Measurements from ENCODE around the gene SLC39A9. TPM values are rescaled to one million over a fixed set of nuclear protein-coding genes. Genes with fewer than 3 reads are reported as not detected.

Gene SLC39A9
- total and polyA plus RNA-seq, 2 experiments from 2014 or later, result 17.7 to 48.1 TPM

DNA sequence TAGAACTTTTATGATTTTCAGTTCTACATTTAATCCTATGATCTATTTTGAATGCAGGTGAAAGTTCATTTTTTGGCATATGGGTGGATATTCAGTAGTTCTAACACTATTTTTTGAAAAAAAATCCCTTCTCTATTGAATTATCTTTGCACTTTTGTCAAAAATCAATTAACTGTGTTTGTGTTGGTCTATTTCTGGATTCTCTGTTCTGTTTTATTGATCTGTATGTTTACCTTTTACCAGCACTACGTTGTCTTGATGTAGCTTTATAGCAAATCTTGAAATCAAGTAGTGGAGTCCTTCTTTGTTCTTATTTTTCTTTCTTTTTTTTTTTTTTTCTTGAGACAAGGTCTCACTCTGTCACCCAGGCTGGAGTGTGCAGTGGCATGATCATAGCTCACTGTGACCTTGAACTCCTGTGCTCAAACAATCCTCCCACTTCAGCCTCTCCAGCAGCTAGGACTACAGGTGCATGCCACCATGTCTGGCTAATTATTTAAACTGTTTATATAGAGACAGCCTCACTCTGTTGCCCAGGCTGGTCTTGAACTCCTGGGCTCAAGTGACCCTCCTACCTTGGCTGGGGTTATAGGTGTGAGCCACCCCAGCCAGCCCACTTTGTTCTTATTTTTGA is 31.9 kb downstream of the SLC39A9 start:
- DNase-seq (ENCODE audit: low spot score) (no peak), ATAC-seq (no peak)
- no peaks in the 10 kb centered on the region for H3K27me3 Mint-ChIP-seq (ENCODE audit: insufficient read depth, low read depth, poor library complexity)
- Histone ChIP-seq H3K9me2 (ENCODE audit: insufficient read depth) (no peaks in the 10 kb centered on the region), H3K4me1 (ENCODE audit: insufficient read depth) (no peaks in the 10 kb centered on the region), H3K79me2 (replicated peaks; ENCODE audit: insufficient read depth) (peaks cover 37% of the 10 kb centered on the region), H3K36me3 (ENCODE audit: insufficient read depth) (0 out of 2 replicates have a peak, but pooled peaks cover 4% of the 10 kb centered on the region), H3K4me3 (no peak overlapping the region), H2AFZ (no peak overlapping the region), H3F3A (replicated peaks; ENCODE audit: low read depth) (no peaks in the 10 kb centered on the region), H3K27ac (ENCODE audit: low read depth) (no peak overlapping the region), H3K27me3 (ENCODE audit: insufficient read depth) (no peaks in the 10 kb centered on the region), H4K20me1 (replicated peaks; ENCODE audit: insufficient read depth) (no peaks in the 10 kb centered on the region; the same call in none of the 2 replicates), H3K4me2 (no peak overlapping the region)
- no peak overlapping the region for H3K27ac Mint-ChIP-seq
- TF ChIP-seq EZH2phosphoT487 (IDR thresholded peaks at IDR 0.05; ENCODE audit: unreplicated experiment), result no peak
- TF ChIP-seq POLR2AphosphoS5 (IDR thresholded peaks at IDR 0.05; ENCODE audit: low read depth), result no peak
- TF ChIP-seq, protein P1, sequence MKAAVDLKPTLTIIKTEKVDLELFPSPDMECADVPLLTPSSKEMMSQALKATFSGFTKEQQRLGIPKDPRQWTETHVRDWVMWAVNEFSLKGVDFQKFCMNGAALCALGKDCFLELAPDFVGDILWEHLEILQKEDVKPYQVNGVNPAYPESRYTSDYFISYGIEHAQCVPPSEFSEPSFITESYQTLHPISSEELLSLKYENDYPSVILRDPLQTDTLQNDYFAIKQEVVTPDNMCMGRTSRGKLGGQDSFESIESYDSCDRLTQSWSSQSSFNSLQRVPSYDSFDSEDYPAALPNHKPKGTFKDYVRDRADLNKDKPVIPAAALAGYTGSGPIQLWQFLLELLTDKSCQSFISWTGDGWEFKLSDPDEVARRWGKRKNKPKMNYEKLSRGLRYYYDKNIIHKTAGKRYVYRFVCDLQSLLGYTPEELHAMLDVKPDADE (IDR thresholded peaks at IDR 0.05), result no peak
- no peak for TF ChIP-seq NANOG (IDR thresholded peaks at IDR 0.05; ENCODE audit: borderline replicate concordance)
- no peak for TF ChIP-seq ZNF114 (CRISPR knock-in tag; IDR thresholded peaks at IDR 0.05)
- no peak for TF ChIP-seq JUNB (IDR thresholded peaks at IDR 0.05; ENCODE audit: unreplicated experiment)
- no peak for TF ChIP-seq CTCF (conservative IDR thresholded peaks at IDR 0.05; ENCODE audit: low read depth in 2 of 2)
- TF ChIP-seq, protein P2, sequence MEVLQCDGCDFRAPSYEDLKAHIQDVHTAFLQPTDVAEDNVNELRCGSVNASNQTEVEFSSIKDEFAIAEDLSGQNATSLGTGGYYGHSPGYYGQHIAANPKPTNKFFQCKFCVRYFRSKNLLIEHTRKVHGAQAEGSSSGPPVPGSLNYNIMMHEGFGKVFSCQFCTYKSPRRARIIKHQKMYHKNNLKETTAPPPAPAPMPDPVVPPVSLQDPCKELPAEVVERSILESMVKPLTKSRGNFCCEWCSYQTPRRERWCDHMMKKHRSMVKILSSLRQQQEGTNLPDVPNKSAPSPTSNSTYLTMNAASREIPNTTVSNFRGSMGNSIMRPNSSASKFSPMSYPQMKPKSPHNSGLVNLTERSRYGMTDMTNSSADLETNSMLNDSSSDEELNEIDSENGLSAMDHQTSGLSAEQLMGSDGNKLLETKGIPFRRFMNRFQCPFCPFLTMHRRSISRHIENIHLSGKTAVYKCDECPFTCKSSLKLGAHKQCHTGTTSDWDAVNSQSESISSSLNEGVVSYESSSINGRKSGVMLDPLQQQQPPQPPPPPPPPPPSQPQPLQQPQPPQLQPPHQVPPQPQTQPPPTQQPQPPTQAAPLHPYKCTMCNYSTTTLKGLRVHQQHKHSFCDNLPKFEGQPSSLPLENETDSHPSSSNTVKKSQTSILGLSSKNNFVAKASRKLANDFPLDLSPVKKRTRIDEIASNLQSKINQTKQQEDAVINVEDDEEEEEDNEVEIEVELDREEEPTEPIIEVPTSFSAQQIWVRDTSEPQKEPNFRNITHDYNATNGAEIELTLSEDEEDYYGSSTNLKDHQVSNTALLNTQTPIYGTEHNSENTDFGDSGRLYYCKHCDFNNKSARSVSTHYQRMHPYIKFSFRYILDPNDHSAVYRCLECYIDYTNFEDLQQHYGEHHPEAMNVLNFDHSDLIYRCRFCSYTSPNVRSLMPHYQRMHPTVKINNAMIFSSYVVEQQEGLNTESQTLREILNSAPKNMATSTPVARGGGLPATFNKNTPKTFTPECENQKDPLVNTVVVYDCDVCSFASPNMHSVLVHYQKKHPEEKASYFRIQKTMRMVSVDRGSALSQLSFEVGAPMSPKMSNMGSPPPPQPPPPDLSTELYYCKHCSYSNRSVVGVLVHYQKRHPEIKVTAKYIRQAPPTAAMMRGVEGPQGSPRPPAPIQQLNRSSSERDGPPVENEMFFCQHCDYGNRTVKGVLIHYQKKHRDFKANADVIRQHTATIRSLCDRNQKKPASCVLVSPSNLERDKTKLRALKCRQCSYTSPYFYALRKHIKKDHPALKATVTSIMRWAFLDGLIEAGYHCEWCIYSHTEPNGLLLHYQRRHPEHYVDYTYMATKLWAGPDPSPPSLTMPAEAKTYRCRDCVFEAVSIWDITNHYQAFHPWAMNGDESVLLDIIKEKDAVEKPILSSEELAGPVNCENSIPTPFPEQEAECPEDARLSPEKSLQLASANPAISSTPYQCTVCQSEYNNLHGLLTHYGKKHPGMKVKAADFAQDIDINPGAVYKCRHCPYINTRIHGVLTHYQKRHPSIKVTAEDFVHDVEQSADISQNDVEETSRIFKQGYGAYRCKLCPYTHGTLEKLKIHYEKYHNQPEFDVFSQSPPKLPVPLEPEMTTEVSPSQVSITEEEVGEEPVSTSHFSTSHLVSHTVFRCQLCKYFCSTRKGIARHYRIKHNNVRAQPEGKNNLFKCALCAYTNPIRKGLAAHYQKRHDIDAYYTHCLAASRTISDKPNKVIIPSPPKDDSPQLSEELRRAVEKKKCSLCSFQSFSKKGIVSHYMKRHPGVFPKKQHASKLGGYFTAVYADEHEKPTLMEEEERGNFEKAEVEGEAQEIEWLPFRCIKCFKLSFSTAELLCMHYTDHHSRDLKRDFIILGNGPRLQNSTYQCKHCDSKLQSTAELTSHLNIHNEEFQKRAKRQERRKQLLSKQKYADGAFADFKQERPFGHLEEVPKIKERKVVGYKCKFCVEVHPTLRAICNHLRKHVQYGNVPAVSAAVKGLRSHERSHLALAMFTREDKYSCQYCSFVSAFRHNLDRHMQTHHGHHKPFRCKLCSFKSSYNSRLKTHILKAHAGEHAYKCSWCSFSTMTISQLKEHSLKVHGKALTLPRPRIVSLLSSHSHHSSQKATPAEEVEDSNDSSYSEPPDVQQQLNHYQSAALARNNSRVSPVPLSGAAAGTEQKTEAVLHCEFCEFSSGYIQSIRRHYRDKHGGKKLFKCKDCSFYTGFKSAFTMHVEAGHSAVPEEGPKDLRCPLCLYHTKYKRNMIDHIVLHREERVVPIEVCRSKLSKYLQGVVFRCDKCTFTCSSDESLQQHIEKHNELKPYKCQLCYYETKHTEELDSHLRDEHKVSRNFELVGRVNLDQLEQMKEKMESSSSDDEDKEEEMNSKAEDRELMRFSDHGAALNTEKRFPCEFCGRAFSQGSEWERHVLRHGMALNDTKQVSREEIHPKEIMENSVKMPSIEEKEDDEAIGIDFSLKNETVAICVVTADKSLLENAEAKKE (CRISPR knock-in tag; IDR thresholded peaks at IDR 0.05), result no peak
- no peak for TF ChIP-seq EZH2 (IDR thresholded peaks at IDR 0.05; ENCODE audit: low read depth, unreplicated experiment)
- no peak for TF ChIP-seq STAT1 (IDR thresholded peaks at IDR 0.05; ENCODE audit: unreplicated experiment)
- no peak for TF ChIP-seq ZNF331 (CRISPR knock-in tag; IDR thresholded peaks at IDR 0.05; ENCODE audit: low read depth)
- TF ChIP-seq, protein P3, sequence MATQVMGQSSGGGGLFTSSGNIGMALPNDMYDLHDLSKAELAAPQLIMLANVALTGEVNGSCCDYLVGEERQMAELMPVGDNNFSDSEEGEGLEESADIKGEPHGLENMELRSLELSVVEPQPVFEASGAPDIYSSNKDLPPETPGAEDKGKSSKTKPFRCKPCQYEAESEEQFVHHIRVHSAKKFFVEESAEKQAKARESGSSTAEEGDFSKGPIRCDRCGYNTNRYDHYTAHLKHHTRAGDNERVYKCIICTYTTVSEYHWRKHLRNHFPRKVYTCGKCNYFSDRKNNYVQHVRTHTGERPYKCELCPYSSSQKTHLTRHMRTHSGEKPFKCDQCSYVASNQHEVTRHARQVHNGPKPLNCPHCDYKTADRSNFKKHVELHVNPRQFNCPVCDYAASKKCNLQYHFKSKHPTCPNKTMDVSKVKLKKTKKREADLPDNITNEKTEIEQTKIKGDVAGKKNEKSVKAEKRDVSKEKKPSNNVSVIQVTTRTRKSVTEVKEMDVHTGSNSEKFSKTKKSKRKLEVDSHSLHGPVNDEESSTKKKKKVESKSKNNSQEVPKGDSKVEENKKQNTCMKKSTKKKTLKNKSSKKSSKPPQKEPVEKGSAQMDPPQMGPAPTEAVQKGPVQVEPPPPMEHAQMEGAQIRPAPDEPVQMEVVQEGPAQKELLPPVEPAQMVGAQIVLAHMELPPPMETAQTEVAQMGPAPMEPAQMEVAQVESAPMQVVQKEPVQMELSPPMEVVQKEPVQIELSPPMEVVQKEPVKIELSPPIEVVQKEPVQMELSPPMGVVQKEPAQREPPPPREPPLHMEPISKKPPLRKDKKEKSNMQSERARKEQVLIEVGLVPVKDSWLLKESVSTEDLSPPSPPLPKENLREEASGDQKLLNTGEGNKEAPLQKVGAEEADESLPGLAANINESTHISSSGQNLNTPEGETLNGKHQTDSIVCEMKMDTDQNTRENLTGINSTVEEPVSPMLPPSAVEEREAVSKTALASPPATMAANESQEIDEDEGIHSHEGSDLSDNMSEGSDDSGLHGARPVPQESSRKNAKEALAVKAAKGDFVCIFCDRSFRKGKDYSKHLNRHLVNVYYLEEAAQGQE (IDR thresholded peaks at IDR 0.05; ENCODE audit: unreplicated experiment), result no peak
- TF ChIP-seq CREB1 (CRISPR knock-in tag; IDR thresholded peaks at IDR 0.05; ENCODE audit: low read depth), result no peak
- H3K9me3 Mint-ChIP-seq, result no peaks in the 10 kb centered on the region
- H3K4me1 Mint-ChIP-seq, result no peaks in the 10 kb centered on the region
- H3K36me3 Mint-ChIP-seq (ENCODE audit: low read depth), result peaks cover 12% of the 10 kb centered on the region; the same call in 2 of the 3 replicates
- no peak overlapping the region for H3K4me3 Mint-ChIP-seq

All from GM23338 (cell line).